ENCODE results near the gene PSME3. TPM values are rescaled to one million over a fixed set of nuclear protein-coding genes. Genes with fewer than 3 reads are reported as not detected.

Gene PSME3
- total and polyA plus RNA-seq, 2 of the 13 experiments (the other 11 are each of a cell fraction or from before 2014, with no cell fraction given), result 66.3 to 135 TPM

DNA sequence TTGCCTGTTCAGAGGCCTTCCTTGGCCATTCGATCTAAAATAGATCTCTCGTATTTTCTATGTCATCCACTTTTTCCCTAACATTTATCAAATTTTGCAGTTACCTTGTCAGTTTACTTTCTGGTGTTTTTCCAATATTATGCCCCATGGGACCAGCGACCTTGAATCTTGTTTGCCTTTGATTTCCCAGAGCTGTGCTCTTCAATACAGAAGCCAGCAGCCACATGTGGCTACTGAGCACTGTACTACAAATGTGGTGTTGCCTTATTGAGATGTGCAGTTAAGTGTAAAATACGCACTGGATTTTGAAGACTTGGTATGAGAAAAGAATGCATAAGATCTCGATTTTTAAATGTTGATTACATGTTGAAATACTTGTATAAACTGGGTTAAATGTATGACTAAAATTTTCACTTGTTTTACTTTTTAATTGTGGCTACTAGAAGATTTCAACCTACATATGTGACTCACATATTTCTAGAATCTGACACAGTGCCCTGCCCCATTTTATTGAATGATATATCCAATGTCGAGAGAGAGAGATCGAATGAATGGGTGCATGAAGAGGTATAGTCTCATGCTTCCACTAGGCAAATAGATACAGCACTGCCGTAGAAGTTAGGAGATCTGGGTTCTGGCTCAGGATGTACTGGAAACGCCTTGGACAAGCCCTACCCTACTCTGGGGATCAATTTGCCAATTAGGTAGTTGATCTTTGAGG is 824 bp upstream of the PSME3 start (continued):
- TF ChIP-seq, protein P1, sequence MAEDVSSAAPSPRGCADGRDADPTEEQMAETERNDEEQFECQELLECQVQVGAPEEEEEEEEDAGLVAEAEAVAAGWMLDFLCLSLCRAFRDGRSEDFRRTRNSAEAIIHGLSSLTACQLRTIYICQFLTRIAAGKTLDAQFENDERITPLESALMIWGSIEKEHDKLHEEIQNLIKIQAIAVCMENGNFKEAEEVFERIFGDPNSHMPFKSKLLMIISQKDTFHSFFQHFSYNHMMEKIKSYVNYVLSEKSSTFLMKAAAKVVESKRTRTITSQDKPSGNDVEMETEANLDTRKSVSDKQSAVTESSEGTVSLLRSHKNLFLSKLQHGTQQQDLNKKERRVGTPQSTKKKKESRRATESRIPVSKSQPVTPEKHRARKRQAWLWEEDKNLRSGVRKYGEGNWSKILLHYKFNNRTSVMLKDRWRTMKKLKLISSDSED (CRISPR knock-in tag; IDR thresholded peaks at IDR 0.05), result 0 out of 2 replicates have a peak, but pooled peaks have one; percentile 11
- TF ChIP-seq ZMYM2 (CRISPR knock-in tag; IDR thresholded peaks at IDR 0.05) (no peak), FOXA1 (IDR thresholded peaks at IDR 0.05) (no peak), FOXA1 (CRISPR knock-in tag; IDR thresholded peaks at IDR 0.05) (peak; percentile 61), ZNF331 (CRISPR knock-in tag; IDR thresholded peaks at IDR 0.05) (peak; percentile 71; the same call in 1 of the 2 replicates), FOXO1 (CRISPR knock-in tag; IDR thresholded peaks at IDR 0.05) (peak; percentile 28; the same call in 1 of the 2 replicates), KLF16 (CRISPR knock-in tag; IDR thresholded peaks at IDR 0.05) (peak in 1 of 2 experiments; percentile 25; a peak in 1 of 4 replicates), ELF4 (CRISPR knock-in tag; IDR thresholded peaks at IDR 0.05; ENCODE audit: borderline replicate concordance) (peak; percentile 60; the same call in 1 of the 2 replicates), THAP11 (CRISPR knock-in tag; IDR thresholded peaks at IDR 0.05) (peak; percentile 35; the same call in 1 of the 2 replicates), ISL2 (CRISPR knock-in tag; IDR thresholded peaks at IDR 0.05) (peak; percentile 23; the same call in 1 of the 2 replicates), HMG20A (CRISPR knock-in tag; IDR thresholded peaks at IDR 0.05; ENCODE audit: borderline replicate concordance) (peak; percentile 44; the same call in 1 of the 2 replicates), MIER3 (CRISPR knock-in tag; IDR thresholded peaks at IDR 0.05; ENCODE audit: borderline replicate concordance) (0 out of 2 replicates have a peak, but pooled peaks have one; percentile 51), STAT5B (CRISPR knock-in tag; IDR thresholded peaks at IDR 0.05) (0 out of 2 replicates have a peak, but pooled peaks have one; percentile 56), ZSCAN21 (CRISPR knock-in tag; IDR thresholded peaks at IDR 0.05; ENCODE audit: borderline replicate concordance) (0 out of 2 replicates have a peak, but pooled peaks have one; percentile 17), ZBTB7A (CRISPR knock-in tag; IDR thresholded peaks at IDR 0.05) (0 out of 2 replicates have a peak, but pooled peaks have one; percentile 9), SMC3 (IDR thresholded peaks at IDR 0.05; ENCODE audit: low read length) (no peak), CCDC6 (CRISPR knock-in tag; IDR thresholded peaks at IDR 0.05) (peak; percentile 50; the same call in 1 of the 2 replicates)
- TF ChIP-seq, protein P2, sequence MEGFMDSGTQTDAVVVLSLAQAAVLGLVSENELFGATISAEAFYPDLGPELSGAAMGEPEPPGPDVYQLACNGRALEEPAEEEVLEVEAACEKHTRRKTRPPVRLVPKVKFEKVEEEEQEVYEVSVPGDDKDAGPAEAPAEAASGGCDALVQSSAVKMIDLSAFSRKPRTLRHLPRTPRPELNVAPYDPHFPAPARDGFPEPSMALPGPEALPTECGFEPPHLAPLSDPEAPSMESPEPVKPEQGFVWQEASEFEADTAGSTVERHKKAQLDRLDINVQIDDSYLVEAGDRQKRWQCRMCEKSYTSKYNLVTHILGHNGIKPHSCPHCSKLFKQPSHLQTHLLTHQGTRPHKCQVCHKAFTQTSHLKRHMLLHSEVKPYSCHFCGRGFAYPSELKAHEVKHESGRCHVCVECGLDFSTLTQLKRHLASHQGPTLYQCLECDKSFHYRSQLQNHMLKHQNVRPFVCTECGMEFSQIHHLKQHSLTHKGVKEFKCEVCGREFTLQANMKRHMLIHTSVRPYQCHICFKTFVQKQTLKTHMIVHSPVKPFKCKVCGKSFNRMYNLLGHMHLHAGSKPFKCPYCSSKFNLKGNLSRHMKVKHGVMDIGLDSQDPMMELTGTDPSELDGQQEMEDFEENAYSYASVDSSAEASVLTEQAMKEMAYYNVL (CRISPR knock-in tag; IDR thresholded peaks at IDR 0.05; ENCODE audit: borderline replicate concordance), result no peak
- TF ChIP-seq, protein P3, sequence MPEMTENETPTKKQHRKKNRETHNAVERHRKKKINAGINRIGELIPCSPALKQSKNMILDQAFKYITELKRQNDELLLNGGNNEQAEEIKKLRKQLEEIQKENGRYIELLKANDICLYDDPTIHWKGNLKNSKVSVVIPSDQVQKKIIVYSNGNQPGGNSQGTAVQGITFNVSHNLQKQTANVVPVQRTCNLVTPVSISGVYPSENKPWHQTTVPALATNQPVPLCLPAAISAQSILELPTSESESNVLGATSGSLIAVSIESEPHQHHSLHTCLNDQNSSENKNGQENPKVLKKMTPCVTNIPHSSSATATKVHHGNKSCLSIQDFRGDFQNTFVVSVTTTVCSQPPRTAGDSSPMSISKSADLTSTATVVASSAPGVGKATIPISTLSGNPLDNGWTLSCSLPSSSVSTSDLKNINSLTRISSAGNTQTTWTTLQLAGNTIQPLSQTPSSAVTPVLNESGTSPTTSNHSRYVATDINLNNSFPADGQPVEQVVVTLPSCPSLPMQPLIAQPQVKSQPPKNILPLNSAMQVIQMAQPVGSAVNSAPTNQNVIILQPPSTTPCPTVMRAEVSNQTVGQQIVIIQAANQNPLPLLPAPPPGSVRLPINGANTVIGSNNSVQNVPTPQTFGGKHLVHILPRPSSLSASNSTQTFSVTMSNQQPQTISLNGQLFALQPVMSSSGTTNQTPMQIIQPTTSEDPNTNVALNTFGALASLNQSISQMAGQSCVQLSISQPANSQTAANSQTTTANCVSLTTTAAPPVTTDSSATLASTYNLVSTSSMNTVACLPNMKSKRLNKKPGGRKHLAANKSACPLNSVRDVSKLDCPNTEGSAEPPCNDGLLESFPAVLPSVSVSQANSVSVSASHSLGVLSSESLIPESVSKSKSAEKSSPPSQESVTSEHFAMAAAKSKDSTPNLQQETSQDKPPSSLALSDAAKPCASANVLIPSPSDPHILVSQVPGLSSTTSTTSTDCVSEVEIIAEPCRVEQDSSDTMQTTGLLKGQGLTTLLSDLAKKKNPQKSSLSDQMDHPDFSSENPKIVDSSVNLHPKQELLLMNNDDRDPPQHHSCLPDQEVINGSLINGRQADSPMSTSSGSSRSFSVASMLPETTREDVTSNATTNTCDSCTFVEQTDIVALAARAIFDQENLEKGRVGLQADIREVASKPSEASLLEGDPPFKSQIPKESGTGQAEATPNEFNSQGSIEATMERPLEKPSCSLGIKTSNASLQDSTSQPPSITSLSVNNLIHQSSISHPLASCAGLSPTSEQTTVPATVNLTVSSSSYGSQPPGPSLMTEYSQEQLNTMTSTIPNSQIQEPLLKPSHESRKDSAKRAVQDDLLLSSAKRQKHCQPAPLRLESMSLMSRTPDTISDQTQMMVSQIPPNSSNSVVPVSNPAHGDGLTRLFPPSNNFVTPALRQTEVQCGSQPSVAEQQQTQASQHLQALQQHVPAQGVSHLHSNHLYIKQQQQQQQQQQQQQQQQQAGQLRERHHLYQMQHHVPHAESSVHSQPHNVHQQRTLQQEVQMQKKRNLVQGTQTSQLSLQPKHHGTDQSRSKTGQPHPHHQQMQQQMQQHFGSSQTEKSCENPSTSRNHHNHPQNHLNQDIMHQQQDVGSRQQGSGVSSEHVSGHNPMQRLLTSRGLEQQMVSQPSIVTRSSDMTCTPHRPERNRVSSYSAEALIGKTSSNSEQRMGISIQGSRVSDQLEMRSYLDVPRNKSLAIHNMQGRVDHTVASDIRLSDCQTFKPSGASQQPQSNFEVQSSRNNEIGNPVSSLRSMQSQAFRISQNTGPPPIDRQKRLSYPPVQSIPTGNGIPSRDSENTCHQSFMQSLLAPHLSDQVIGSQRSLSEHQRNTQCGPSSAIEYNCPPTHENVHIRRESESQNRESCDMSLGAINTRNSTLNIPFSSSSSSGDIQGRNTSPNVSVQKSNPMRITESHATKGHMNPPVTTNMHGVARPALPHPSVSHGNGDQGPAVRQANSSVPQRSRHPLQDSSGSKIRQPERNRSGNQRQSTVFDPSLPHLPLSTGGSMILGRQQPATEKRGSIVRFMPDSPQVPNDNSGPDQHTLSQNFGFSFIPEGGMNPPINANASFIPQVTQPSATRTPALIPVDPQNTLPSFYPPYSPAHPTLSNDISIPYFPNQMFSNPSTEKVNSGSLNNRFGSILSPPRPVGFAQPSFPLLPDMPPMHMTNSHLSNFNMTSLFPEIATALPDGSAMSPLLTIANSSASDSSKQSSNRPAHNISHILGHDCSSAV (CRISPR knock-in tag; IDR thresholded peaks at IDR 0.05; ENCODE audit: borderline replicate concordance), result no peak

Measured in HepG2 (cell line).